ENCODE data around the gene ZNF26.

The ZNF26 gene

GRCh38 chr12:132998741-132999140 lies 12.6 kb downstream of the ZNF26 start:
- TF ChIP-seq CTCF (IDR thresholded peaks at IDR 0.05; ENCODE audit: low read depth, low read length, poor library complexity, severe bottlenecking), result no peak
- TF ChIP-seq EZH2phosphoT487 (IDR thresholded peaks at IDR 0.05; ENCODE audit: borderline replicate concordance, low read length), result no peak
- Histone ChIP-seq H3K4me1 (ENCODE audit: control insufficient read depth, low read length) (no peaks in the 10 kb centered on the region), H3K9me3 (ENCODE audit: control insufficient read depth, insufficient read depth, low read length) (peaks cover 41% of the 10 kb centered on the region), H4K20me1 (ENCODE audit: control insufficient read depth, insufficient read depth, low read depth, low read length) (no peaks in the 10 kb centered on the region), H3K9me2 (replicated peaks; ENCODE audit: control insufficient read depth, low read length) (no peaks in the 10 kb centered on the region), H3K27me3 (ENCODE audit: control insufficient read depth, low read length) (no peaks in the 10 kb centered on the region), H3K4me2 (ENCODE audit: low read length) (no peak overlapping the region), H3K36me3 (ENCODE audit: control insufficient read depth, low read length) (0 out of 2 replicates have a peak, but pooled peaks cover 8% of the 10 kb centered on the region), H3K27ac (ENCODE audit: low read depth, low read length) (no peak overlapping the region), H3F3A (ENCODE audit: control insufficient read depth, insufficient read depth) (no peaks in the 10 kb centered on the region), H3K79me2 (ENCODE audit: control insufficient read depth, low read length) (peaks cover 23% of the 10 kb centered on the region), H3K4me3 (ENCODE audit: low read length) (no peak overlapping the region)

- Histone ChIP-seq H3F3A (ENCODE audit: control insufficient read depth, insufficient read depth) (no peaks in the 10 kb centered on the region), H3K27ac (ENCODE audit: low read depth, low read length) (no peak overlapping the region), H3K4me1 (ENCODE audit: control insufficient read depth, low read length) (no peaks in the 10 kb centered on the region), H3K79me2 (ENCODE audit: control insufficient read depth, low read length) (no peaks in the 10 kb centered on the region), H4K20me1 (ENCODE audit: control insufficient read depth, insufficient read depth, low read depth, low read length) (no peaks in the 10 kb centered on the region), H3K4me3 (ENCODE audit: low read length) (no peak overlapping the region), H3K9me3 (ENCODE audit: control insufficient read depth, insufficient read depth, low read length) (peaks cover 44% of the 10 kb centered on the region; the same call in 1 of the 2 replicates), H3K9me2 (replicated peaks; ENCODE audit: control insufficient read depth, low read length) (no peaks in the 10 kb centered on the region), H3K4me2 (ENCODE audit: low read length) (no peak overlapping the region), H3K27me3 (ENCODE audit: control insufficient read depth, low read length) (no peaks in the 10 kb centered on the region), H3K36me3 (ENCODE audit: control insufficient read depth, low read length) (peaks cover 55% of the 10 kb centered on the region)
- TF ChIP-seq EZH2phosphoT487 (IDR thresholded peaks at IDR 0.05; ENCODE audit: borderline replicate concordance, low read length) (no peak), CTCF (IDR thresholded peaks at IDR 0.05; ENCODE audit: low read depth, low read length, poor library complexity, severe bottlenecking) (no peak)
Observed at GRCh38 chr12:133010657-133011297, 24.6 kb downstream of the ZNF26 start.

GRCh38 chr12:133023566-133023965 lies 37.4 kb downstream of the ZNF26 start:
- Histone ChIP-seq H3K9me2 (replicated peaks; ENCODE audit: control insufficient read depth, low read length) (no peaks in the 10 kb centered on the region), H3K4me1 (ENCODE audit: control insufficient read depth, low read length) (no peaks in the 10 kb centered on the region), H3K4me2 (ENCODE audit: low read length) (no peak overlapping the region), H3K4me3 (ENCODE audit: low read length) (no peak overlapping the region), H3F3A (ENCODE audit: control insufficient read depth, insufficient read depth) (no peaks in the 10 kb centered on the region), H3K79me2 (ENCODE audit: control insufficient read depth, low read length) (no peaks in the 10 kb centered on the region), H4K20me1 (ENCODE audit: control insufficient read depth, insufficient read depth, low read depth, low read length) (no peaks in the 10 kb centered on the region), H3K27me3 (ENCODE audit: control insufficient read depth, low read length) (no peaks in the 10 kb centered on the region), H3K36me3 (ENCODE audit: control insufficient read depth, low read length) (no peaks in the 10 kb centered on the region), H3K9me3 (ENCODE audit: control insufficient read depth, insufficient read depth, low read length) (peaks cover 11% of the 10 kb centered on the region; the same call in 1 of the 2 replicates), H3K27ac (ENCODE audit: low read depth, low read length) (no peak overlapping the region)
- TF ChIP-seq CTCF (IDR thresholded peaks at IDR 0.05; ENCODE audit: low read depth, low read length, poor library complexity, severe bottlenecking), result no peak
- no peak for TF ChIP-seq EZH2phosphoT487 (IDR thresholded peaks at IDR 0.05; ENCODE audit: borderline replicate concordance, low read length)
